HG03378 (cell line): ENCODE measurements around the gene SLIT1.

Experiments used
- ATAC-seq: cut with Tn5 transposase; IDR thresholded peaks from one replicate; pipeline ENCODE4 v1.9.1; 2021; ENCODE audit warnings: mild to moderate bottlenecking, moderate library complexity; ENCODE audit not compliant: unreplicated experiment

SLIT1 gene

DNA sequence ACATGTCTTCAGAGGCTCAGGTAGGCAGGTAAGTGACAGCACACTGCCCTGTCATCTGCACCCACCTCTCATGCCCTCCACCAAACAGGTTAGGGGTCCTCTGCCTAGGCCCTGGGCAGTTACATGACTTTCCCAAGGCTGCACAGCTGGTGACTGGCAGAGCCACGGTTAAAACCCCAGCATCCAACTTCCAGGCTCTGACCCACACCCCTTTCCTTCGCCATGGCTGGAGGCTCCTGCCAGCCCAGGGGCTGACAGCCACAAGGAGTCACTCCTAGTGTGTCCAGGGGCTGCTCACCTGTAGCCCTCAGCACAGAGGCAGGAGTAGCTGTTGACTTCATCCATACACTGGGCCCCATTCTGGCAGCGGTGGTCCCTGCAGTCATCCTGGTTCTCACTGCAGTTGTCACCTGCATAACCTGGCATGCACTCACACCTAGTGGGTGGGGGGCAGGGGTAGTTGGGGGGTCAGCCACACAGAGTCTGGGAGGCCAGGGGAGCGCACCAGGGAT lies 175.0 kb downstream of the SLIT1 start:
- no peak for ATAC-seq

DNA sequence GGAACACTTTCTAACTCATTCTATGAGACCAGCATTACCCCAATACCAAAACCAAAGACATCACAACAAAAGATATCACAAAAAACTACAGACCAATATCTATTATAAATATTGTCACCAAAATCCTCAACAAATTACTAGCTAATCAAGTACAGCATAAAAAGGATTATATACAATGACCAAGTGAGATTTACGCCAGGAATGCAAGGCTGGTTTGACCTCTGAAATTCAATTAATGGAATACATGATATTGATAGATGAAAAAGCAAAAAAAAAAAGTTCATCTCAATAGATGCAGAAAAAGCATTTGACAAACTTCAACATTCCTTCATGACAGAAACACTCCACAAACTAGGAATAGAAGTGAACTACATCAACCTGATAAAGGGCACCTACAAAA lies 178.3 kb downstream of the SLIT1 start:
- no peak for ATAC-seq

DNA sequence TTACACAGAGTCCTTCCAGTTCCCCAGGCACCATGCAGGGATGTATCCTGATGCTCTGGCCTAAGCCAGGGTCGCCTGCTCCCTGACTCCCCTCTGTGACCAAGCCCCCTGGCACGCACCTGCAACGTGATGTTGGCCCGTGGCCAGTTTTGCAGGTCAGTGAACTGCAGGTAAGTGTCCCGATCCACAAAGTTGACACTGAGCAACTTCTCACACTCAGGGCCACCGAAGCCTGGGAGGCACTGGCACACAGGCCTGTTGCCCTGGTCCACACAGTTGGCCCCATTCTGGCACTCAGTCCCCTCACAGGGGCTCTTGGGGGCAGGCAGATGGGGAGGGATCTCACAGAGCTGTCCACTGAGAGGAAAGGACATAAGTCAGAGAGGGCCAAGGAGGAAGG lies 179.4 kb downstream of the SLIT1 start:
- ATAC-seq, result no peak

DNA sequence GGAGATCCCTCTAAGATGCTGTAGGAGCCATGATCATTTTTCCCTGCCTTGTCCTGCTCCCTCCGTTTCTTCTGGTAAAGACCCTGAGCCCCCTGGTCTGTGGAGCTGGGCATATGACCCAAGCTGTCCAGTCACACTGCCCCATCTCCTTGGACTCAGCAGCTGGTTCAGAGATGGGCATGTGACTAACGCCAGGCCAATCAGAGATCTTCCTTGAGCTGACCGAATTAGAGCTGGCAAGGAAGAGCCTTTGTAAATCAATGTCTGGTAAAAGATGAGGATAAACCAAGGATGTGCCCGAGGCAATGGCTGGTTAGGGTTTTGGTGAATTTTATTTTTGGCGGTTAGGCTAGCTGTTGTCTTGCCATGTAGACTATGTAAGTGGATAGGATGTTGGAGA lies 180.4 kb downstream of the SLIT1 start:
- ATAC-seq, result no peak

DNA sequence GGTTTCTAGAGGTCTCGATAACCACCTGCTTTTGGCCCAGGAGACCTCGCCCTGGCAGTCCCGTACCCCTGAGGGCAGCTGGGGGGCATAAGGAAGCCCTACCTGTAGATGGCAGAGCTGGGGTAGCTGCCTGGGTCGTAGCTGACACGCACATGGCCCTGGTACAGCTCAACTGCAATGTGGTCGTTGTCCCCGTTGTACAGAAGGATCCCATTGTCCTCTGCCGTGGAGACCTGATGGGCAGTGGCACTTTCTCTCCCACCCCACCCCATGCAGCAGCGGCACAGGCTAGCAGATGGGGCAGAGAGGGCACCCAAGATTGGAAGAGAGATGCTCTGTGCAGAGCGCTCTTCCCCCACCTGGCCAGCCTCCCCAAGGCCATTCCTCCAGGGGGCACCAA lies 181.2 kb downstream of the SLIT1 start:
- ATAC-seq, result no peak

DNA sequence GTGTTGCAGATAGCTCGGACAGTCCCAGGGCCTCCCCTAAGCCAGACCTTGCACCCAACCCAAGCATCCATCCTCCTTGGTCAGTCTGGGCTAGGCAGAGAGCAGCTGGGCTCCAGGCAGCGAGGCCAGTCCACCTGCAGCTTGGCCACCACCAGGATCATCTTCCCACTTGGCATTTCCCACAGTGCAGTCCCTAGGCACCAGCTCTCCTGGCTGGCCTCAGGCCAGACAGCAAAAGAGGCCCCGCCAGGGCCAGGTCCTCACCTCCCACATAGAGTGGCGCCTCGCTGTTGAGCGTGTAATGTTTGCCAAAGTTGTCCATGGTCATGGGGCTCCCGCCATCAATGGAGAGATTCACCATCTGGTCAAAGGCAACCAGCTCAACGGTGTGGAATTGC lies 182.0 kb downstream of the SLIT1 start:
- no peak for ATAC-seq

DNA sequence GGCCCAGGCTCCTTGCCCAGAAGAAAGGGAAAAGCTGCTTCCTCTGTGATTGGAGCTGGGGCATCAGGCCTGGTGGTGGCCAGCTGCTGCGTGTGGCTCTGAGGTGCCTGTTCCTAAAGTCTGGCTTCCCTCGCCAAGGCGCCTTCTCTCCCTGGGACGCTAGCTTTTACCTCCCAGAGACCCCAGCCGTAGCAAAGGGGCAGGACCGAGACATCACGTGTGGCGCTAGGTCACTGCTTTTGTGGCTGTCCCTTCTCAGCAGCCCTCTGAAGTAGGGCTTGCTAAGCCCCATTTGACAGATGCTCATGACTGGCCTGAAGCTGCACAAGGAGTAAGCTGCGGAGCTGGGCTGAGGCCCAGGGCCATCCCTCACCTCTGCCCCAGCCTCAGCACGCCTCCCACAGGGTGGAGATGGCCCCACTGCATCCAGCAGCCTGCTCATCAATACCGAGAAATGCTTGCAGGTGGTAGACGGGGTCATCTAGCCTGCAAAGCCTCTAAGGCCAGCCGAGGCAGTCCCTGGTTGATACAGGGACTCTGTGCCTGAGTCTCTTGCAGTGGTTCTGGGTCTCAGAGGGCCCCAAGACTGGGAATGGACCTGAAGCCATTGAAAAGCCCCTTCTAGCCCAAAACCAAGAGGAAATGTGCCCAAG lies 182.5 kb downstream of the SLIT1 start:
- ATAC-seq, result no peak

DNA sequence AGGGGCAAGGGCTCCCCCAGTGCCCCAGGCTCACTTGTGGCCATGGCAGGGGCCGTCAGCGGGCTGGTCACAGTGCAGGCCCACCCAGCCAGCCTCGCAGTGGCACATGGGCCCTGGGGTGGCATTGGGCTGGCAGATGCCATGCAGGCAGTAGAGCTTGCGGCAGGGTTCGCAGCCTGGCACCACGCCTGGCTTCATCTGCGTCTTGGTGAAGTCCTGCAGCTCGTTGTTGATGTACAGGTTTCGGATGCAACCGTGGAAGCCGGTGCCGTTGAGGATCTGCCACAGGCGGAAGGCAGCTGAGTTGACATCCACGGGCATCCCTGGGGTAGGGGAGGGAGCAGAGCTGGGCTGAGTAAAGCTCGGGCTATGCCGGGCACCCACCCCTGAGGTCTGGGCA lies 183.1 kb downstream of the SLIT1 start:
- ATAC-seq, result no peak

DNA sequence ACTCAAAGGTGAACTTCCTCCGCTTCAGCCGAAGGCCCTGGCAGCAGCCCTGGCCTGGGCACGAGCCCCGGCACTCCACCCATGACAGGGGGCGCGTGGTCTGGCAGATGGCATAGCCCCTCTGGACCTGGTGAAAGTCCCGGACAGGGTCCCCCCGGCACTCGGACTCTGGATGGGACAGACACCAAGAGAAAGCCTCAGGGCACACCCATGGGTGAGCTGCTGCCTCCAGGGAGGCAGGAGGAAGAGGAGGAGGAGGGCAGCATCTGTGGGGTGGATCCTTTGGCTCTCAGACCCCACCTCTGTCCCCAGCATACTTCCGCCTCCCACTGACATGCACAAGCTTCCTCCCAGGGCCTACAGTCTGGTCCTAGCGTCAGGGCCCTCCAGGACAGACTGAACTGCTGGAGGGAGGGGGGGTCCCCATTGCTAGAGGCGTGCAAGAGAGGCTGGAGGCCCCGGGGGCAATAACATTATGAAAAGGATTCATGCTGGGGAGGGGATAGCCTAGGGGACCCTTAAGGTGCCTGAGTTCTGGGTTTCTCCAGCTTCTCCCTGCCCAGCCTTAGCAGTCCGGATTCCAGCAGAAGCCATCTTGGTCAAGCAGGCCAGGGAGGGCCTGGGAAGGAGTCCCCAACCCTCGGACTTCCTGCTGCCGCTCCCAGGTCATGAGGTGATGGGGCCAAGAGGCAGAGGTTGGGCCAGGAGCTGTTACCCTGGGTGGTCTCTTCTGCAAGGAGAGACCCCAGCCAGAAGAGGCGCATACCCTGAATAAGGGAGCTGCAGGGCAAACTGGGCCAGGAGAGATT lies 184.4 kb downstream of the SLIT1 start:
- no peak for ATAC-seq

DNA sequence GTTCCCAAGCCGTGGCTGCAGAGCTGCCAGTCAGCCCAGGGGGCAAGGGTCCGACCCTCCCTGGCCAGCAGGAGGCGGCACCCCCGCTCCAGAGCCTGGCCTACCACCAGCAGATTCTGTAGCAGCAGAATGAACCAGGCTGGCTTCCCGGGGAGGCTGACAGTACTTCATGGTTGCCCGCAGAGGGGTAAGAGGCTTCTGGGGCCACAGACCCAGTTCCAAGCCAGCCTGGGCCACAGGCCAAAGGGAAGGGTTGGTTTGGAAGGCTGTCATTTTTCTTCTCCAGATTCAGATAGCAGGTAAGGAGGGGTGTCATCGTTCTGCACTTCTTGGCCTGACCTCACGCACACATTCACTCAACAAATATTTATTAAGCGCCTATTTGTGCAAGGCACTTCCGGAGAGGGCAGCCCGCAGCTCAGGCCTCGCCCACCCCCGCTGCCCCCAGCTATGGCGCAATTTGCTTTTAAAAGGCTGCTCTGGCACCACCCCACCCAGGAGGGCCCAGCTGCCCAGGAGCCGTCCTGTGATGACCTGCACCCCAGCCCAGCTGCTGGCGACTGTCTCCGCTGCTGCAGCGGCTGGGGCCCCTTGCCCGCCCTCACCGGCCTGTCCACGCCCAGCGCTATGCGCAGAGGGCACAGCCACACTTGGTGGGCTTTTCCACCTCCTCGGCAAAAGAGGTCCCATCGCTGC lies 185.1 kb downstream of the SLIT1 start:
- no peak for ATAC-seq

DNA sequence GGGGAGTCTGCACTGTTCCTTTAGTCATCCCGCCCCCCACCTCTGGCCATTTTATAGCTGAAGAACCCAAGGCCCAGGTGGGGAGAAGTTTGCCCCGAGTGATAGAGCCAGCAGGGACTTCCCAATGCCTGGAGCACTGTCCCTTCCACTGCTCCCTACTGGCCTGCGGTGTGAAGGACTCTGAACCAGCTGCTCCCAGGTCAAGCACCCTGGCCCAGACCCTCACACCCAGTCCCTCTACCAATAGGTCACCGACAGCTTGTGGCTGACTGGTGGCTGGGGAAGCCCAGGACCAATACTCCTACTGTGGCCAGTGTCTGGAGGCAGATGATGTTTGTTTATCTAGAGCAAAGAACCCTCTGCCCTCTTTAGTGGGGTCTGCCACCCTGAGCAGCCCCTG lies 185.8 kb downstream of the SLIT1 start:
- ATAC-seq, result no peak

DNA sequence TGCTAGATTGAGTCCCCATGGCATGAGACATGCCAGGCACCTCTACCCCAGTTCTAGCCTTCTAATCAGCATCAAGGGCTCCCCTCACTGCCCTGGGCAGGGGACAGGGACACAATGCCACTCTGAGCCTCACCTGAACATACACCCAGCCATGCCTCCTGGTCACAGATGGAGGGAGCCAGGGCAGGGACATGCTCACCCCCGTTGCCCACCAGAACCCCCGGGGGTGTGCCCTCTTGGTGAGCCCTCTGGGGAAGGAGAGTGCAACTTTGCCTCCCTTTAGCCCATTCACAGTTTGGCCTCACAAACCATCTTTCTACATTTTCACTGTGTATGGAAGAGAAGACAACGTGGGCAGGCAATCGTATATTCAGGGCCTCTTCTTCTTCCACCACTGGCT lies 186.4 kb downstream of the SLIT1 start:
- ATAC-seq, result no peak

DNA sequence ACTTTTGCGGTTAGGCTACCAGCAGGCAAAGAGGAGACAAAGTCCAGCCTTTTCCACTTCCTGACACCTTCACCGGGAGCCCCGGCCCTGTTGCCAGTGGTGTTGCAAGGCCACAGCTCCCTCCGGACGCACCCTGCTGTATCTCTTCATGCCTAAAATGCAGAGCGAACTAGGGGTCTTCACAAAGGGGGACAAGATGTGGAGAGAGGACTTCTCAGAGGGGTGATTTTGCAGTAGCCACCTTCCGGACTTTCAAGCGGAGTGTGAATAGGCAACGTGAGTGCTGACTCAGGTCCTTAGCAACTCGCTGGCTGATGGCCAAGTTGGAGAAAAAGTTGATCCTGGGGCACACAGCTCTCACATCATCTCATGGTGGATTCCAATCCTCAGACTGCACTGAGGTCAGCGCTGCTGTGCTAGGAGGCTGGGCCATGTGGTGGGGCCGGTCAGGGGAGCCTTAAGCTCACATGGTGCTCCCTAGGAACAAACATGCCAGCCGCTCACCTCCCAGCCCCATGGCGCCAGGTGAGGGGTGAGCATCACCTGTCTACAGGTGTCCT lies 187.3 kb downstream of the SLIT1 start:
- no peak for ATAC-seq

DNA sequence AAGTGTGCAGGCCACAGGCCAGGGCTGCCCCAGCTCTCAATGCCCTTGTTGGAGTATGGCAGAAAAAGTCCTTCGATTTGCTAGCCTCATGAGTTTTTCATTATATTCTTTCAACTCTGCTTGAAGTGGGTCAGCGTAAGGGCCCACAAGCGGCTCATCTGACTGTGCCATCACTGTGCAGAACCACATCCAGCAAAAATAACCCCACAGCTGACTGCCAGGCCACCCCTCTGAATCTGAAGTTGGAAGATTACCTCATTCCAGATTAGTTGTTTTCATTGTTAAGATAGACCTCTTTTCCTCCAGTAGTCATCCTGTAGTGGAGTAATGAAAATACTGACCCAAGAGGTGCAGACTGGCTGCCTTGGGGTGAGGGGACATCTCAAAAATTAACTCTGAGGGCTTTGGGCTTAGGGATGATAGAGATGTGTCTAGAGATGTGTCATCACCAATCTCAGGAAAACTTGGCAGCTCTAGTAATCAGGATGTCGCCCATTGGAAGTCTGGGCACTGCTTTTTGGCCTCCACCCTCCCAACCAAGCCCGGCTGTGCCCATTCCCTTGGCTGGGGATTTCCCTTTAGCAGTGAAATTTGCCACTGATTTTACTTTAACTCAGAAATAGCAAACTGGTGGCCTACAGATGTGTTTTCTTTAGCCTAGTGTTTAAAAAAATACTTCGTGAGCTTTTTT lies 189.3 kb downstream of the SLIT1 start:
- no peak for ATAC-seq

DNA sequence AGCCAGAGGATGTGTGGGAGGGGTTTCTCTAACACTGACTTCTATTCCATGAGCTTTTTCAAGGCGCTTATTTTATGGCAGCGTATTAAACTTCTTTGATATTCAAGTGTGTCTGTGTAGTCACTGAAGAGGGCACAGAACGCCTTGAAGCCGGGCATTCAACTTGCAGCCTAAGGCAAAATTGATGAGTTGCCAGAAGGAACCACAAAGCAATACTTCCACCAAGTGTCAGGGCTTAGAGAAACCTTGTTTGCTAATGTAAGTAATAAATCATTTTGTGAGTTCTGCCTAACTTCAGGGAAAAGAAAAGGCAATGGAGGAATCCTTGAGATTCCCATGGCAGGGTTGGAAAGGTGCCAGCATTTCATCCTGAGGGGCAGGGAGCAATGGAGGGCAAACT lies 189.9 kb downstream of the SLIT1 start:
- no peak for ATAC-seq

DNA sequence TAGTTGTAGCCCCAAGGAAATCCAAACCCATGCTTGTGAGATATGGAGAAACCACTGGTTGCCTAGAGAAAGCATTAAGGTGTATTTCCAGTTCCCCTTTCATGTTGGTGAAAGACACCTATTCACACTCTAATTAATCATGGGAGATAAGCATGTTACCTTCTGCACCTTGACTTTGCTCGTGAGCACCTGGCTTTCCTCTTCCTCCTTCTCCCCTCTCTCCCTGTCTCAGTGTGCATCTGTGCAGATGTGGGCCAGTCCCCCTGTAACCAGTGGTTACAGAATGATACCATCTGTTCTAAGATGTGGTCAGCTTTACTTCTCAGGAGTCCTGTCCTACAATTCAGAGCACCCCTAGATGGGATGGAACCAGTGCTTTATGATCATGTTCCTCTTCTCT lies 193.0 kb downstream of the SLIT1 start:
- no peak for ATAC-seq

DNA sequence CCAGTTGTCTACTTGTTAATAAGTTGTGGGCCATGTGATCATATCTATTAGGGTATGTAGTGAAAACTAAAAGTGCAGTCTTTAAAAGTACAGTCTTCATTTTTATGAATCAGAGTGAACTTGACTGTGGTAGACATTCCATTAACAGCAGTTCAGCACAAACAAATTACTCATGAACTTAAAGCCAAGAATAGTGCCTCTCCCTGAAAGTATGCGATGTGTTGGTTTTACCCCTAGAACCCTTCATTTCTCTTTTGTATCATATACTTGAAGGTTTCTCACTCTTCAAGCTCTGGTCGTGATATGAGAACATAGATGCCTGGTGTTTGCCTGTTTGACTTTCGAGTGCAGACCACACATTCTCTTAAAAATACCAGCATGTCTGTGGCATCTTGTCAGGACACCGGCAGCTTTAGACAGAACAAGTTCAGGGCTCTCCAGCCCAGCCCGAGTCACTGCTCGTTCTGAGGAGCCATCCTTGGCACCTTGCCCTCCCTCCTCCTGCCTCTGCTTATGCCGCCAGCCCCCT lies 194.4 kb downstream of the SLIT1 start:
- no peak for ATAC-seq

DNA sequence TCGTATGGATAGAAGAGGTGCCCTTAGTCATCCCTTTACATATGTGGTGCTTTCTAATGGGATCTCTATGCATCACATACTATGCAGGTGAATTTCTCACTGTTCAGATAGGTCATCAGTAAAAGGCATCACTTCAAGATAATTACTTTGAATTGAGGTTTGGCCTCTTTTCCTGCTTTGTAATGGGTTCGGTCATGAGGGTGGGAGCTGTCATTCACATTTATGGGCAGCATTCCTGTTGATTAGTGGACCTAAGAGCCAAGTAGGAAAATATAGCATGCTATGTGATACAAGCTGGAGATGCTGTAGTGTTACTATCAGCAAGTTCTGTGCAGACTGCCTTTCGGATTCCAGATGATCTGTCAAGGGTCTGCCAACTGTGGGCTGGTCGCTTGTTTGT lies 197.3 kb downstream of the SLIT1 start:
- no peak for ATAC-seq

DNA sequence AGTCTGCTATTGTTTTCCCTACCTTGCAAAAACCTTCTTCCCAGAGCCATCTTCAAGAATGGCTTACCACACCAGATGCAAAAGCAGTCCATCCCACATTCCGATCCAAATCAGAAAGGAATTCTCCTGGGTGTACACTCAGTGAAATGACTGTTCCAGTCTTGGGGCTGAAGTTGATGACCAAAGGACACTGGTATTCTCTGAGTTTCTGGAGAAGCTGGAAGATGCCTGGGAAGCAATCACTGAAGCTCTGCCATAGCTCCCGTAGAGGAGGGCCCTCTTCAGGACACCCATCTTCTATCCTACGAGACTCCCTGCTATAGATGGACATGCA lies 197.9 kb downstream of the SLIT1 start:
- ATAC-seq, result no peak

DNA sequence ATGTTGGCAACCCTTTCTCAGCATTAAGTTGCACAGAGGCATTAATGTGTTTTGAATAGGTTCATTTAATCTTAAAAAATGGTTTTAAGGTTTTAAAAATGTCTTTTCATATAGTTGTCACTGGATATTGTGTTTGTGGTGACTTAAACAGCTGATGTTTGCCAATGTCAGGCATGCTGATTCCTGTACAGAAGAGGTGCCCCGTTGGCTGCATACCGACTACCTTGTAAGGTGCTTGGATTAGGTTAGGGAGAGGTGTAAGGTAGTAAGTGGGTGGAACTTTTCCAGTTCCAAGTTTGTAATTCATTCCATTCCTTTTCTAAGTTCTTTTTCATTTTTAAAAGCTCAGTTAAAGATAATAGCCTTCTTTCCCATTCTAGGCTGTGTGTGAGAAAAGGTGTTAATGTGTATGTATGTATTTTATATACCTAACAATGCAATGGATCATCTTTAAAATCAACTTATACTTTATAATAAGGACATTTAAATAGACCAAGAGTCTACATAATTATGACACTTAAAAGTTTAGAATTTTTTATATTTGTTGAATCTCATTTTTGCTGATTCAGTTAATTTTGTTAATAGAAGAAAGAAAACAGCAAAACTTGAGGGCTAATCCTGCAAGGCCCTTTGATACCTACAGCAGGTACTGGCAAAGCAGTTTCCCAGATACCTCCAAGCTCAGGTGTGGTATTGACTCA lies 198.5 kb downstream of the SLIT1 start:
- no peak for ATAC-seq
